GM13977 (cell line): Measurements from ENCODE around the gene PLEKHG5.

Experiments
- DNase-seq: peaks from one replicate; pipeline ENCODE4 v3.0.0; 2012; ENCODE audit warnings: low spot score
- CTCF ChIP-seq: IDR thresholded peaks from 2 replicates; pipeline ENCODE4 v1.5.1; 2012; ENCODE audit warnings: mild to moderate bottlenecking, control low read depth; ENCODE audit not compliant: insufficient read depth; ENCODE audit errors: extremely low read depth, missing control alignments
- in situ Hi-C: fragments of 300-500 bp; cut with MboI; formaldehyde crosslinking; loops from one replicate; pipeline ENCODE4 v1.12.0; 2022; ENCODE audit warnings: low sequenced_read_pairs, low pct_unique_long_range_greater_than_20kb, mixed read lengths, inconsistent platforms; ENCODE audit not compliant: unreplicated experiment

The PLEKHG5 gene

DNA sequence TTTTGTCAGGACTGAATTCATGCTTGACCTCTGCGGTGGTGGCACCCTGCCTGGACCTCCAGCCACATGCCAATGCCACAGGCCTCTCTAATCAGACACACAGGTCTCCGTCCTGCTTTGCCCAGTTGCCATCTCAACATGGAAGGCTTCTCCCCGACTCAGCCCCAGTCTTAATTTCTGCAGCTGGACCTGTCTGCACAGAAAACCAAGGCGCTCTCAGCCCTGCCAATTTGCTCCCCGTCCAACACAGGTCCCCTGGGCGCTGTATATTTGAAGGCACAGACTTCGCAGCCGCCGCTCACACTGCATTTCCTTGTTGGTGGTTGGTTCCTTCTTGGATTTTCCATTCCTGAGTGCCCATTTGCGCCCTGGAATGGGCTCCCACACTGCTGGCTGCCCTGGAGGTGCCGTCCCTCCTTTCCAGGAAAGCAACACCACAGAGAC is 28.0 kb upstream of the PLEKHG5 start:
- DNase-seq, result no peak
- no peak for TF ChIP-seq CTCF
- in situ Hi-C loops, result no loop called here

DNA sequence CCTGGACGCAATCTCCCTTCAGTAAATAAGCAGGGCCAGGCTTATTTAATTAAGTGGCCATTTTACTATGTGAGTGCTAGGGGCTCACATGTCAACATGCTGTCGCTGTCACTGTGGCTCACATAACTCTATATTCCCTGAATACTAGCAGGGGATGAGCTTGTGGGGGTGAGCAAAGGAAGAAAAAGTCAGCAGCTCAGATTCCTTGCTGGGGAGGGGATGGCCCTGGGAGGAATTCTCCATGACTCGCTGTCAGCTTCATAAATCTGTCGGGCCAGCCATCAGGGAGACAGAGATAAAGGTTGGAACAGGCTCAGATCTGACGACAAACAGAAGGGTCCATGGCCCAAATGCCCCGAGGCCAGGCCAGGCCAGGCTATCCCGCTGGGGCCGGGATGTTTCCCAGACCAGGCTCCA is 26.0 kb upstream of the PLEKHG5 start:
- DNase-seq, result no peak

GRCh38 chr1:6515771-6516170 is 24.3 kb upstream of the PLEKHG5 start:
- no peak for TF ChIP-seq CTCF
- no peak for DNase-seq
- in situ Hi-C loops, result no loop called here

More for the DNA sequence above, 26.0 kb upstream of the PLEKHG5 start:
- no peak for TF ChIP-seq CTCF
- in situ Hi-C loops, result no loop called here

DNA sequence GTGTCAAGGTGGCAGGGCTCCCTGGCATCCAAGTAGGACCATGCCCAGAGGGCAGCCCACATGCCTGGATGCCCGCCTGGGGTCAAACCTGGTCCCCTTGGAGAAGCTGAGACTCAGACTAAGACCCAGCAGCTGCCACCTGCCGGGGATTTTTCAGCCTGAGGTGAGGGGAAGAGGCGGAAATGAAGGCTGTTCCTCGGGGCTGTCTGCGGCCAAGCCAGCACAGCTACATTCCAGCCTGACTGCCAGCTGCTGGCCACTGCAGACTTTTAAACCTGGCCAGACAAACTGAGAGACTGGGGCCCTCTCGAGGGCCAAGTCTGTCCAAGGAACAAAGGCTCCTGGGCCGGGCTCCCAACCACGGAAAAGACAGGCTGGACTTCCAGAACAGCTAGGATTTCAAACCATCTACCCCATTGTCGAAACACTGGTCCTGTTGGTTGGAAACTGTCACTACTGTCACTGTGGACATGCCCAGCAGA is 21.9 kb upstream of the PLEKHG5 start:
- DNase-seq, result no peak
- in situ Hi-C loops, result no loop called here
- no peak for TF ChIP-seq CTCF

GRCh38 chr1:6512908-6513280 is 21.4 kb upstream of the PLEKHG5 start:
- in situ Hi-C loops, result no loop called here
- no peak for TF ChIP-seq CTCF
- no peak for DNase-seq

- DNase-seq, result no peak
- TF ChIP-seq CTCF, result no peak
- in situ Hi-C loops, result no loop called here
Measured at GRCh38 chr1:6512245-6512907, 20.9 kb upstream of the PLEKHG5 start.
